Muscle layer of colon (tissue), 2 donors: ENCODE data around the gene ABCC2.
"Not testable (repeated sequence)": the region's sequence is repeated elsewhere in the genome, so short reads cannot be mapped to it uniquely, and the experiment has no call there.

Experiments used
- H3K27ac ChIP-seq: one replicate; pipeline ENCODE4 v1.7.0; 2013; ENCODE audit warnings: low read depth, mild to moderate bottlenecking, low read length, moderate library complexity
- H3K27me3 ChIP-seq, 2 donors: one replicate each; pipeline ENCODE4 v1.7.0; 2013; ENCODE audit warnings: low read length in 2 of 2, mild to moderate bottlenecking in 2 of 2; ENCODE audit not compliant: insufficient read depth in 2 of 2, control insufficient read depth in 1 of 2
- H3K36me3 ChIP-seq: one replicate; pipeline ENCODE4 v1.7.0; 2013; ENCODE audit warnings: mild to moderate bottlenecking, low read length; ENCODE audit not compliant: insufficient read depth
- H3K4me1 ChIP-seq: one replicate; pipeline ENCODE4 v1.7.0; 2013; ENCODE audit warnings: mild to moderate bottlenecking, low read length; ENCODE audit not compliant: insufficient read depth
- H3K4me3 ChIP-seq, 2 donors: one replicate each; pipeline ENCODE4 v1.7.0; 2013; ENCODE audit warnings: low read length in 2 of 2, low read depth in 1 of 2, mild to moderate bottlenecking in 1 of 2, moderate library complexity in 1 of 2
- H3K9ac ChIP-seq: one replicate; pipeline ENCODE4 v1.7.0; 2013; ENCODE audit warnings: low read length
- H3K9me3 ChIP-seq: one replicate; pipeline ENCODE4 v1.7.0; 2013; ENCODE audit warnings: mild to moderate bottlenecking, low read length
- donor health status: abdominal sarcoma.
- donor health status: Adenocarcinoma of cecum.

The ABCC2 gene

GRCh38 chr10:99875473-99875872 is 93.0 kb downstream of the ABCC2 start:
- Histone ChIP-seq H3K4me1 (no peaks in the 10 kb centered on the region), H3K36me3 (peaks cover 37% of the 10 kb centered on the region), H3K27me3 (no peaks in the 10 kb centered on the region), H3K27ac (no peak overlapping the region), H3K9ac (no peak overlapping the region), H3K4me3 (no peak overlapping the region), H3K9me3 (no peaks in the 10 kb centered on the region)

GRCh38 chr10:99880080-99880835 is 97.8 kb downstream of the ABCC2 start:
- H3K4me3 ChIP-seq, result no peak overlapping the region
- H3K4me1 ChIP-seq, result no peaks in the 10 kb centered on the region
- H3K9ac ChIP-seq, result no peak overlapping the region
- no peaks in the 10 kb centered on the region for H3K9me3 ChIP-seq
- H3K27me3 ChIP-seq, result no peaks in the 10 kb centered on the region
- H3K36me3 ChIP-seq, result peaks cover 80% of the 10 kb centered on the region
- no peak overlapping the region for H3K27ac ChIP-seq

DNA sequence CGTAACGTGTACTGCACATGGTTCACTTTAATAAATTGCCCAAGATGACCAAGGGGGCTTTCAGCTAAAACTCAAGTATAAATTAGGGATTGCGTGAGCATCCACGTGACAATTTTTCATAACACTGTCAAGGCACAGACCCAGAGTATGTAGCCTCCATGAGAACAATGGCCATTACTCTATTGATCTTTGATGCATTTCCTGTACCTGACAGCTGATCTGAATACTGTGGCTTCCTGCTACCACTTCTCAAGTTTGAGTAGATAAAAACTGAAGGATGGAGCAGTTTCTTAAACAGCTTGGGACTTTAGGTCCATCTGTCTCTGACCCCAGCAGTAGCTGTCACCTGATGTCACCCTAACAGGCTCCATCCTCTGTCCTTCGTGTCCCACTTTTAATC is 98.9 kb downstream of the ABCC2 start:
- H3K27ac ChIP-seq, result no peak overlapping the region
- no peaks in the 10 kb centered on the region for H3K27me3 ChIP-seq
- H3K36me3 ChIP-seq, result peaks cover 86% of the 10 kb centered on the region
- no peak overlapping the region for H3K9ac ChIP-seq
- H3K4me1 ChIP-seq, result no peaks in the 10 kb centered on the region
- H3K9me3 ChIP-seq, result no peaks in the 10 kb centered on the region
- H3K4me3 ChIP-seq, result no peak overlapping the region

DNA sequence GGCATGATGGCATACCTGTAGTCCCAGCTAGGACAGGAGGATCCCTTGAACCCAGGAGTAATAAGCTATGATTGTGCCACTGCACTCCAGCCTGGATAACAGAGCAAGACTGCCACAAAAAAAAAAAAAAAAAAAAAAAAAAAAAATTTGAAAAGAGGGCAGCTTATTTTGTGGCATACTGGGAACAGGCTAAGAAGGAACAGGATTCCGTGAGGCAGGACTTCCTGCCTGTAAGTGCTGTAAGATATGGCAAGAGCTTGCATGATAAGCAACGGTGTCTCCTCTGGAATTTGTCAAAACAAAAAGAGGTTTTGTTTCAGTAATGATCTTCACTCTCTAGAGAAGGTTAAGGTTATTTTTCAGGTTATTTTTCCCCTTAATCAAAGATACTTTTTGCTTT is 101.1 kb downstream of the ABCC2 start:
- H3K9ac ChIP-seq, result no peak overlapping the region
- no peak overlapping the region for H3K4me3 ChIP-seq
- no peaks in the 10 kb centered on the region for H3K9me3 ChIP-seq
- H3K27ac ChIP-seq, result no peak overlapping the region
- no peaks in the 10 kb centered on the region for H3K27me3 ChIP-seq
- peaks cover 84% of the 10 kb centered on the region for H3K36me3 ChIP-seq
- no peaks in the 10 kb centered on the region for H3K4me1 ChIP-seq

DNA sequence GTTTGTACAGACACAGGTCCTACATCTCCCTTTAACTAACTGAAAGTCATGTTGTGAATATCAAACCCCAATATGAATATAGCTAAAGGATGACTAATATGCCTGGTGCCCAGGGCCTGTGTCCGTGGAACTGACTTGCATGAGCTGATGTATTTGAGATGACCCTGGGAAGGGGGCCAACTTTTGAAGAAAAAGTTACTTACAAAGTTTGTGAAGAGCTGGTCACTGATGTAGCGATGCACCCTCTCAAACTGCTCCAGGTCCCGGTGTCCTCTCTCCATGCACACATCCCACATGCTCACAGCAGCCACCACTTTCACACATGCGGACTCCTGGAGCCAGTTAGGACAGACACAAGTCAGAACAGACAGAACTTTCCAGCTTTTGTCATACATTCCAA is 106.2 kb downstream of the ABCC2 start:
- Histone ChIP-seq H3K4me1 (no peaks in the 10 kb centered on the region), H3K36me3 (peaks cover 45% of the 10 kb centered on the region), H3K9ac (no peak overlapping the region)

DNA sequence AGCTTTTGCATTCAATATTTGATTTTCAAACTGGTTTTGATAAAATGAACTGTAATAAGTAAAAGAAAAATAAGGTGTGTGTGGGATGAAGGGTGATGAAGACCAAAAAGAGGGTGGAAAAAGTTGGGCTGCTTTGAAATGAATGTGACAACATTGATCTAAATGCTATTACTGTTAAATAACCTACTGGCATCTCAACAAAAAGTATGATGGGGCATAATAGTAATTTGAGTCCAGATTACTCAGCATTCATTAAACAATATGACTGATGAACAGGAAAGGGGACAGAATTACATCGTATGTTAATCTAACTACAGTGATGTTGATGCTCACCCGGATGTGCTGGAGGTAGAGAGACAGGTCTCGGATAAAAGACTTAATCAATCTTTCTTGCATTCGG is 112.2 kb downstream of the ABCC2 start:
- H3K4me1 ChIP-seq, result no peaks in the 10 kb centered on the region
- H3K4me3 ChIP-seq, result no peak overlapping the region
- H3K27me3 ChIP-seq, result no peaks in the 10 kb centered on the region
- peaks cover 53% of the 10 kb centered on the region for H3K36me3 ChIP-seq
- no peak overlapping the region for H3K27ac ChIP-seq
- no peak overlapping the region for H3K9ac ChIP-seq
- H3K9me3 ChIP-seq, result no peaks in the 10 kb centered on the region

More for the DNA sequence above, 106.2 kb downstream of the ABCC2 start:
- Histone ChIP-seq H3K27ac (no peak overlapping the region), H3K9me3 (no peaks in the 10 kb centered on the region), H3K4me3 (no peak overlapping the region), H3K27me3 (no peaks in the 10 kb centered on the region)

DNA sequence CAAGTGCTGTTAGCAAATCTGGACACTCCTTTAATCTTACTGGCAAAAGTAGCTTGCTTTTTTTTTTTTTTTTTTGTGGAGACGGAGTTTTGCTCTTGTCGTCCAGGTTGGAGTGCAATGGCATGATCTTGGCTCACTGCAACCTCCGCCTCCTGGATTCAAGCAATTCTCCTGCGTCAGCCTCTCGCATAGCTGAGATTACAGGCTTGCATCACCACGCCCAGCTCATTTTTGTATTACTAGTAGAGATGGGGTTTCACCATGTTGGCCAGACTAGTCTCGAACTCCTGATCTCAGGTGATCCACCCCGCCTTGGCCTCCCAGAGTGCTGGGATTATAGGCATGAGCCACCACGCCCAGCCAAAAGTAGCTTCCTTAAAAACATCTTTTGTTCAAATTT is 112.6 kb downstream of the ABCC2 start:
- not testable (repeated sequence) for H3K4me3 ChIP-seq, H3K4me1 ChIP-seq, H3K27ac ChIP-seq, H3K27me3 ChIP-seq, H3K9ac ChIP-seq, H3K9me3 ChIP-seq
- H3K36me3 ChIP-seq, result peaks cover 53% of the 10 kb centered on the region

- Histone ChIP-seq H3K27me3 (no peaks in the 10 kb centered on the region), H3K36me3 (peaks cover 53% of the 10 kb centered on the region), H3K4me3 (no peak overlapping the region), H3K4me1 (no peaks in the 10 kb centered on the region), H3K9me3 (no peaks in the 10 kb centered on the region), H3K9ac (no peak overlapping the region), H3K27ac (no peak overlapping the region)
Measured at GRCh38 chr10:99895867-99896266, 113.4 kb downstream of the ABCC2 start.
